K562 (cell line): ENCODE measurements around the gene HRAS. TPM values are rescaled to one million over a fixed set of nuclear protein-coding genes. Genes with fewer than 3 reads are reported as not detected.

Experiments used
- EZH2 ChIP-seq: IDR thresholded peaks from 2 replicates; pipeline ENCODE4 v1.6.1; 2012; ENCODE audit warnings: low read depth, mild to moderate bottlenecking, inconsistent platforms, low read length, borderline replicate concordance
- FOXP1 ChIP-seq: sonication (generic); formaldehyde crosslinking; IDR thresholded peaks from 2 replicates; pipeline ENCODE4 v1.8.0; 2022; ENCODE audit warnings: mild to moderate bottlenecking, missing genetic modification reagents
- FOXP4 ChIP-seq: sonication (generic); formaldehyde crosslinking; IDR thresholded peaks from 2 replicates; pipeline ENCODE4 v1.8.0; 2022; ENCODE audit warnings: mild to moderate bottlenecking, missing genetic modification reagents, borderline replicate concordance
- ILK ChIP-seq: fragments of 450-650 bp; IDR thresholded peaks from 2 replicates; pipeline ENCODE4 v1.6.1; 2016; ENCODE audit warnings: missing genetic modification characterization, low read depth, mild to moderate bottlenecking, missing compliant biosample characterization, moderate library complexity, borderline replicate concordance
- MEIS2 ChIP-seq: fragments of 450-650 bp; IDR thresholded peaks from 2 replicates; pipeline ENCODE4 v1.6.1; 2014; ENCODE audit warnings: mild to moderate bottlenecking; ENCODE audit not compliant: partially characterized antibody
- OTX1 ChIP-seq: fragments of 450-650 bp; formaldehyde crosslinking; IDR thresholded peaks from 2 replicates; pipeline ENCODE4 v1.4.0; 2022; ENCODE audit warnings: mild to moderate bottlenecking
- POLR2AphosphoS5 ChIP-seq: IDR thresholded peaks from 2 replicates; pipeline ENCODE4 v1.6.1; 2011; ENCODE audit warnings: mild to moderate bottlenecking, low read depth, low read length, moderate library complexity; ENCODE audit not compliant: control insufficient read depth, insufficient read depth
- SNAPC5 ChIP-seq: fragments of 250-450 bp; sonication (Bioruptor Pico); IDR thresholded peaks from 2 replicates; pipeline ENCODE4 v1.8.0; 2021; ENCODE audit warnings: moderate library complexity, mild to moderate bottlenecking, inconsistent platforms
- ZBTB17 ChIP-seq: fragments of 450-650 bp; formaldehyde crosslinking; IDR thresholded peaks from 2 replicates; pipeline ENCODE4 v1.4.0; 2020; ENCODE audit warnings: mild to moderate bottlenecking
- ZBTB40 ChIP-seq, 2 experiments: fragments of 450-650 bp in 1 of 2; sonication (generic) in 1 of 2; formaldehyde crosslinking in 1 of 2; IDR thresholded peaks; 2 replicates each; pipeline versions ENCODE4 v1.7.1 to v1.9.0; 2016 to 2022; ENCODE audit warnings: inconsistent platforms in 1 of 2, mild to moderate bottlenecking in 1 of 2, missing genetic modification reagents in 1 of 2
- ZC3H8 ChIP-seq: fragments of 450-650 bp; IDR thresholded peaks from 2 replicates; pipeline ENCODE4 v1.6.1; 2017
- polyA plus RNA-seq, 8 experiments: library from polyadenylated mRNA; depleted of rRNA in 4 of 8; stranded (reverse) in 5 of 8; unstranded in 3 of 8; fragments of >200 nt; fragmentation: Nextera tagmentation in 2 of 8; fragmentation: Illumina TruSeq in 1 of 8; extraction: Ambion mirVana in 2 of 8; extraction: Trizol in 1 of 8; gene quantifications; 2 replicates each; pipeline versions ENCODE4 v1.2.1 to v1.2.3, GENCODE V29; 2011 to 2014; ENCODE audit warnings: inconsistent platforms in 1 of 8, missing spikeins in 1 of 8
- total RNA-seq, 7 experiments: library from RNA; depleted of rRNA in 6 of 7; stranded (reverse); fragments of >200 nt in 6 of 7; fragmentation: Illumina TruSeq in 2 of 7; extraction: Trizol in 2 of 7; gene quantifications; 2 replicates each; pipeline versions ENCODE4 v1.2.1 to v1.2.3, GENCODE V29; 2011 to 2021; ENCODE audit warnings: low replicate concordance in 1 of 7

HRAS gene
- total and polyA plus RNA-seq, 9 of the 15 experiments (the other 6 are each of a cell fraction or from before 2014, with no cell fraction given): 2.8 to 73.5 (median 29.6) TPM

- TF ChIP-seq ZBTB40 (IDR thresholded peaks at IDR 0.05) (no peak), ZBTB40 (CRISPR knock-in tag; IDR thresholded peaks at IDR 0.05) (no peak), OTX1 (CRISPR knock-in tag) (no peak), SNAPC5 (CRISPR knock-in tag) (no peak), POLR2AphosphoS5 (peak; percentile 73), FOXP4 (no peak), ZBTB17 (CRISPR knock-in tag) (peak; percentile 81), ZC3H8 (no peak), EZH2 (no peak), MEIS2 (no peak), FOXP1 (CRISPR knock-in tag) (no peak), ILK (tag) (no peak)
Observed at GRCh38 chr11:560305-561147, 25.1 kb upstream of the HRAS start, which contains the start of the genes LMNTD2 and RASSF7 (continued).
